K562 (cell line): ENCODE measurements around the gene DNMT3L.
"Not testable (repeated sequence)": the region's sequence is repeated elsewhere in the genome, so short reads cannot be mapped to it uniquely, and the experiment has no call there.

ENCODE experiments used
- BMI1 ChIP-seq: fragments of 150-350 bp; IDR thresholded peaks from 2 replicates; pipeline ENCODE4 v1.6.1; 2014; ENCODE audit warnings: low read length
- CAMTA2 ChIP-seq: fragments of 250-450 bp; sonication (Bioruptor Pico); conservative IDR thresholded peaks from 2 replicates; pipeline ENCODE4 v1.5.1; 2022
- CHD2 ChIP-seq: IDR thresholded peaks from 2 replicates; pipeline ENCODE4 v1.6.1; 2011; ENCODE audit warnings: low read depth, low read length
- CTCF ChIP-seq, 3 experiments: IDR thresholded peaks in 2 of 3; conservative IDR thresholded peaks in 1 of 3; 2 replicates each; pipeline ENCODE4 v1.5.1; 2011 to 2012; ENCODE audit warnings: low read length in 3 of 3, mild to moderate bottlenecking in 3 of 3, control low read depth in 2 of 3, improper control_type of control experiment in 1 of 3, inconsistent platforms in 1 of 3, low read depth in 1 of 3, mixed read lengths in 1 of 3, moderate library complexity in 1 of 3; ENCODE audit not compliant: insufficient read depth in 2 of 3
- KLF16 ChIP-seq: IDR thresholded peaks from 2 replicates; pipeline ENCODE4 v1.6.1; 2016; ENCODE audit warnings: antibody characterized with exemption
- POLR2A ChIP-seq: fragments of 450-650 bp; conservative IDR thresholded peaks from 2 replicates; pipeline ENCODE4 v1.6.1; 2016
- REST ChIP-seq, 2 experiments: fragments of 450-650 bp; formaldehyde crosslinking in 1 of 2; IDR thresholded peaks; 2 replicates each; pipeline versions ENCODE4 v1.4.0 to v1.6.1; 2014 to 2020; ENCODE audit warnings: mild to moderate bottlenecking in 2 of 2, borderline replicate concordance in 1 of 2, low read depth in 1 of 2
- ZFP91 ChIP-seq: sonication (generic); formaldehyde crosslinking; IDR thresholded peaks from 2 replicates; pipeline ENCODE4 v1.8.0; 2022; ENCODE audit warnings: mild to moderate bottlenecking, missing genetic modification reagents

GRCh38 chr21:44241281-44241680, 20.4 kb downstream of the DNMT3L start:
- TF ChIP-seq CTCF (IDR thresholded peaks at IDR 0.05 in 2 of 3, conservative IDR thresholded peaks at IDR 0.05 in 1 of 3; ENCODE audit: insufficient read depth in 2 of 3, low read depth in 1 of 3, low read length in 3 of 3); REST (IDR thresholded peaks at IDR 0.05; ENCODE audit: borderline replicate concordance); REST (CRISPR knock-in tag; IDR thresholded peaks at IDR 0.05; ENCODE audit: low read depth); CHD2; BMI1; POLR2A; CAMTA2 (CRISPR knock-in tag); KLF16; ZFP91 (CRISPR knock-in tag): not testable (repeated sequence)
